PC-3 (cell line): ENCODE data around the gene CYTH4.

Experiments
- CTCF ChIP-seq: fragments of 300-600 bp; sonication (generic); conservative IDR thresholded peaks from 2 replicates; pipeline ENCODE4 v1.5.1; 2017; ENCODE audit warnings: antibody characterized with exemption, low read depth, mild to moderate bottlenecking, low read length
- EZH2 ChIP-seq: fragments of 300-600 bp; sonication (generic); IDR thresholded peaks from one replicate; pipeline ENCODE4 v1.6.1; 2017; ENCODE audit warnings: antibody characterized with exemption, mild to moderate bottlenecking, low read length; ENCODE audit not compliant: unreplicated experiment
- EZH2phosphoT487 ChIP-seq: fragments of 300-600 bp; sonication (generic); IDR thresholded peaks from 2 replicates; pipeline ENCODE4 v1.6.1; 2018; ENCODE audit warnings: mild to moderate bottlenecking, antibody characterized with exemption, low read length, borderline replicate concordance

GRCh38 chr22:37343863-37344734 lies 61.8 kb downstream of the CYTH4 start:
- no peak for TF ChIP-seq CTCF
- TF ChIP-seq EZH2 = no peak
- TF ChIP-seq EZH2phosphoT487 = no peak
